GM23338 (cell line): ENCODE data around the gene CCDC167. TPM values are rescaled to one million over a fixed set of nuclear protein-coding genes. Genes with fewer than 3 reads are reported as not detected.

Experiments
- ATAC-seq: fragments of 200-7000 bp; cut with Tn5 transposase; 3 replicates; pipeline ENCODE4 v1.9.1; 2020
- DNase-seq: peaks from one replicate; pipeline ENCODE4 v3.0.0-alpha.2; 2015; ENCODE audit warnings: low spot score
- H2AFZ ChIP-seq: fragments of 200-600 bp; sonication (generic); 2 replicates; pipeline ENCODE4 v1.8.0; 2016; ENCODE audit warnings: antibody characterized with exemption, mild to moderate bottlenecking, moderate library complexity
- H3F3A ChIP-seq: fragments of 200-600 bp; sonication (generic); replicated peaks from 2 replicates; pipeline ENCODE4 v1.8.0; 2017; ENCODE audit warnings: antibody characterized with exemption, mixed run types, low read depth
- H3K27ac ChIP-seq: fragments of 200-600 bp; sonication (generic); 2 replicates; pipeline ENCODE4 v1.6.1; 2016; ENCODE audit warnings: low read depth
- H3K27me3 ChIP-seq: fragments of 200-600 bp; sonication (generic); 2 replicates; pipeline ENCODE4 v1.8.0; 2016; ENCODE audit warnings: mild to moderate bottlenecking, mixed run types, moderate library complexity; ENCODE audit not compliant: insufficient read depth
- H3K36me3 ChIP-seq: fragments of 200-600 bp; sonication (generic); 2 replicates; pipeline ENCODE4 v1.8.0; 2016; ENCODE audit warnings: mild to moderate bottlenecking; ENCODE audit not compliant: insufficient read depth
- H3K4me1 ChIP-seq: fragments of 200-600 bp; sonication (generic); 2 replicates; pipeline ENCODE4 v1.8.0; 2016; ENCODE audit warnings: mild to moderate bottlenecking, moderate library complexity; ENCODE audit not compliant: insufficient read depth
- H3K4me2 ChIP-seq: fragments of 200-600 bp; sonication (generic); 2 replicates; pipeline ENCODE4 v1.7.1; 2017; ENCODE audit warnings: mixed run types
- H3K4me3 ChIP-seq: fragments of 200-600 bp; sonication (generic); 2 replicates; pipeline ENCODE4 v1.6.1; 2016; ENCODE audit warnings: mixed run types
- H3K79me2 ChIP-seq: fragments of 200-600 bp; sonication (generic); replicated peaks from 2 replicates; pipeline ENCODE4 v1.8.0; 2017; ENCODE audit warnings: mild to moderate bottlenecking; ENCODE audit not compliant: insufficient read depth
- H3K9me2 ChIP-seq: fragments of 200-600 bp; sonication (generic); 2 replicates; pipeline ENCODE4 v1.8.0; 2017; ENCODE audit not compliant: insufficient read depth
- H4K20me1 ChIP-seq: fragments of 200-600 bp; sonication (generic); replicated peaks from 2 replicates; pipeline ENCODE4 v1.8.0; 2017; ENCODE audit warnings: mild to moderate bottlenecking; ENCODE audit not compliant: insufficient read depth
- H3K27ac Mint-ChIP-seq: 2 replicates; pipeline ENCODE4 v1.8.0; 2020; ENCODE audit warnings: inconsistent platforms, mild to moderate bottlenecking, moderate library complexity, mixed read lengths
- H3K27me3 Mint-ChIP-seq: 3 replicates; pipeline ENCODE4 v1.8.0; 2022; ENCODE audit warnings: low read depth, mild to moderate bottlenecking, moderate library complexity, mixed read lengths, inconsistent platforms; ENCODE audit not compliant: insufficient read depth, poor library complexity
- H3K36me3 Mint-ChIP-seq: 3 replicates; pipeline ENCODE4 v1.8.0; 2021; ENCODE audit warnings: low read depth, mild to moderate bottlenecking, inconsistent platforms, moderate library complexity, mixed read lengths
- H3K4me1 Mint-ChIP-seq: 3 replicates; pipeline ENCODE4 v1.8.0; 2020; ENCODE audit warnings: mild to moderate bottlenecking, inconsistent platforms, mixed read lengths
- H3K4me3 Mint-ChIP-seq: 3 replicates; pipeline ENCODE4 v1.8.0; 2021; ENCODE audit warnings: moderate library complexity, mild to moderate bottlenecking, inconsistent platforms, mixed read lengths
- H3K9me3 Mint-ChIP-seq: 3 replicates; pipeline ENCODE4 v1.8.0; 2020; ENCODE audit warnings: moderate library complexity, mild to moderate bottlenecking, inconsistent platforms, mixed read lengths
- CREB1 ChIP-seq: fragments of 250-450 bp; sonication (Bioruptor Pico); IDR thresholded peaks from 2 replicates; pipeline ENCODE4 v1.5.0; 2020; ENCODE audit warnings: low read depth, mild to moderate bottlenecking, moderate library complexity
- CTCF ChIP-seq, 2 experiments: fragments of 200-600 bp in 1 of 2; sonication (generic) in 1 of 2; conservative IDR thresholded peaks; 2 replicates each; pipeline versions ENCODE4 v1.5.1 to v1.6.1; 2016 to 2017; ENCODE audit warnings: antibody characterized with exemption in 2 of 2, low read depth in 2 of 2, mild to moderate bottlenecking in 2 of 2, moderate library complexity in 1 of 2
- ETS1 ChIP-seq: IDR thresholded peaks from 2 replicates; pipeline ENCODE4 v1.6.1; 2016; ENCODE audit warnings: antibody characterized with exemption
- EZH2 ChIP-seq: fragments of 200-600 bp; sonication (generic); IDR thresholded peaks from one replicate; pipeline ENCODE4 v1.8.0; 2017; ENCODE audit warnings: antibody characterized with exemption, mild to moderate bottlenecking, low read depth; ENCODE audit not compliant: unreplicated experiment
- EZH2phosphoT487 ChIP-seq: fragments of 200-600 bp; sonication (generic); IDR thresholded peaks from one replicate; pipeline ENCODE4 v1.8.1; 2018; ENCODE audit warnings: antibody characterized with exemption; ENCODE audit not compliant: unreplicated experiment
- JUNB ChIP-seq: IDR thresholded peaks from one replicate; pipeline ENCODE4 v1.6.1; 2016; ENCODE audit warnings: antibody characterized with exemption; ENCODE audit not compliant: unreplicated experiment
- NANOG ChIP-seq: IDR thresholded peaks from 2 replicates; pipeline ENCODE4 v1.6.1; 2016; ENCODE audit warnings: antibody characterized with exemption, borderline replicate concordance
- POLR2AphosphoS5 ChIP-seq: IDR thresholded peaks from 2 replicates; pipeline ENCODE4 v1.6.1; 2016; ENCODE audit warnings: antibody characterized with exemption, low read depth
- REST ChIP-seq: IDR thresholded peaks from one replicate; pipeline ENCODE4 v1.6.1; 2018; ENCODE audit warnings: antibody characterized with exemption; ENCODE audit not compliant: unreplicated experiment
- STAT1 ChIP-seq: IDR thresholded peaks from one replicate; pipeline ENCODE4 v1.6.1; 2016; ENCODE audit warnings: antibody characterized with exemption; ENCODE audit not compliant: unreplicated experiment
- ZNF114 ChIP-seq: fragments of 250-450 bp; sonication (Bioruptor Pico); IDR thresholded peaks from 2 replicates; pipeline ENCODE4 v1.5.0; 2020; ENCODE audit warnings: mild to moderate bottlenecking, moderate library complexity
- ZNF331 ChIP-seq: fragments of 250-450 bp; sonication (Bioruptor Pico); IDR thresholded peaks from 2 replicates; pipeline ENCODE4 v1.5.0; 2020; ENCODE audit warnings: low read depth, mild to moderate bottlenecking, moderate library complexity
- ZNF462 ChIP-seq: fragments of 250-450 bp; sonication (Bioruptor Pico); IDR thresholded peaks from 2 replicates; pipeline ENCODE4 v1.5.0; 2020; ENCODE audit warnings: mild to moderate bottlenecking, moderate library complexity
- polyA plus RNA-seq: library from polyadenylated mRNA; unstranded; fragments of >200 nt; fragmentation: Nextera tagmentation; extraction: Ambion mirVana; gene quantifications from 2 replicates; pipeline ENCODE4 v1.2.1, GENCODE V29; 2016
- total RNA-seq: library from RNA; depleted of rRNA; stranded (reverse); fragments of >200 nt; shearing (Covaris generic); gene quantifications from 2 replicates; pipeline ENCODE4 v1.2.3, GENCODE V29; 2014

The CCDC167 gene
- total and polyA plus RNA-seq, 2 experiments from 2014 or later = 17.6 to 21.4 TPM

- TF ChIP-seq CREB1 = no peak
- no peak for TF ChIP-seq STAT1
These were observed 32.4 kb upstream of the CCDC167 start (continued) for GRCh38 chr6:37532122-37532521.

GRCh38 chr6:37531437-37532036 lies 31.8 kb upstream of the CCDC167 start:
- no peaks in the 10 kb centered on the region for H3K36me3 ChIP-seq
- ATAC-seq (no peak), DNase-seq (no peak)
- H3K27ac ChIP-seq = no peak overlapping the region
- peaks cover 39% of the 10 kb centered on the region for H3K27me3 ChIP-seq
- TF ChIP-seq POLR2AphosphoS5 (no peak), EZH2 (no peak), JUNB (no peak), EZH2phosphoT487 (no peak), ZNF331 (CRISPR knock-in tag) (no peak), CREB1 (no peak), REST (no peak), ZNF114 (CRISPR knock-in tag) (no peak), CTCF (conservative IDR thresholded peaks at IDR 0.05; ENCODE audit: low read depth in 2 of 2) (no peak), NANOG (no peak), ZNF462 (CRISPR knock-in tag) (no peak), STAT1 (no peak), ETS1 (no peak)
- H4K20me1 ChIP-seq = no peaks in the 10 kb centered on the region
- no peaks in the 10 kb centered on the region for H3K79me2 ChIP-seq
- no peak overlapping the region for H3K4me2 ChIP-seq
- peaks cover 13% of the 10 kb centered on the region for H3K4me1 ChIP-seq
- Mint-ChIP-seq H3K27ac (no peak overlapping the region), H3K9me3 (no peaks in the 10 kb centered on the region), H3K4me3 (no peak overlapping the region; the same call in 2 of the 3 replicates), H3K4me1 (peaks cover 14% of the 10 kb centered on the region; the same call in 2 of the 3 replicates), H3K36me3 (no peaks in the 10 kb centered on the region), H3K27me3 (peaks cover 31% of the 10 kb centered on the region)
- H2AFZ ChIP-seq = no peak overlapping the region
- H3F3A ChIP-seq = no peaks in the 10 kb centered on the region
- no peaks in the 10 kb centered on the region for H3K9me2 ChIP-seq
- H3K4me3 ChIP-seq = no peak overlapping the region
